Lower lobe of right lung (tissue), 2 donors: ENCODE data around the gene MPHOSPH8. TPM values are rescaled to one million over a fixed set of nuclear protein-coding genes. Genes with fewer than 3 reads are reported as not detected.

Source experiments
- ATAC-seq, 2 donors: fragments of 200-7000 bp; cut with Tn5 transposase; one replicate each; pipeline ENCODE4 v1.9.1; 2020 to 2022; ENCODE audit warnings: mild to moderate bottlenecking in 2 of 2, moderate library complexity in 2 of 2
- DNase-seq: peaks from one replicate; pipeline ENCODE4 v3.0.0-alpha.2; 2020
- H3K27ac ChIP-seq: fragments of 200-600 bp; one replicate; pipeline ENCODE4 v1.8.0; 2022
- H3K27me3 ChIP-seq: fragments of 200-600 bp; one replicate; pipeline ENCODE4 v1.8.0; 2022; ENCODE audit warnings: low read depth
- H3K36me3 ChIP-seq: fragments of 200-600 bp; one replicate; pipeline ENCODE4 v1.8.0; 2022; ENCODE audit warnings: mild to moderate bottlenecking
- H3K4me1 ChIP-seq: fragments of 200-600 bp; one replicate; pipeline ENCODE4 v1.8.0; 2022
- H3K4me3 ChIP-seq: fragments of 200-600 bp; one replicate; pipeline ENCODE4 v1.8.0; 2022; ENCODE audit warnings: mild to moderate bottlenecking
- H3K9me3 ChIP-seq: fragments of 200-600 bp; one replicate; pipeline ENCODE4 v1.8.0; 2022
- intact Hi-C: fragments of 100-400 bp; cut with DNase I; formaldehyde crosslinking; loops from one replicate; pipeline ENCODE4 v1.11.0; 2022
- total RNA-seq: library from RNA; stranded (reverse); fragmentation: NEBNext Ultra II Directional; extraction: Animal tissue kit (Norgen Biotek cat#: 25700); gene quantifications from one replicate; pipeline ENCODE4 v1.2.1, GENCODE V29; 2021
- TF ChIP-seq, protein P1 (sequence below): fragments of 200-600 bp; IDR thresholded peaks from one replicate; pipeline ENCODE4 v1.8.0; 2022; ENCODE audit warnings: antibody characterized with exemption, mild to moderate bottlenecking
- donor health status: DM: no; HTN: yes; CAD: no; lungs with severe emphysema.

MPHOSPH8 gene
- total RNA-seq, 1 donor from 2014 or later, result 46.5 TPM

DNA sequence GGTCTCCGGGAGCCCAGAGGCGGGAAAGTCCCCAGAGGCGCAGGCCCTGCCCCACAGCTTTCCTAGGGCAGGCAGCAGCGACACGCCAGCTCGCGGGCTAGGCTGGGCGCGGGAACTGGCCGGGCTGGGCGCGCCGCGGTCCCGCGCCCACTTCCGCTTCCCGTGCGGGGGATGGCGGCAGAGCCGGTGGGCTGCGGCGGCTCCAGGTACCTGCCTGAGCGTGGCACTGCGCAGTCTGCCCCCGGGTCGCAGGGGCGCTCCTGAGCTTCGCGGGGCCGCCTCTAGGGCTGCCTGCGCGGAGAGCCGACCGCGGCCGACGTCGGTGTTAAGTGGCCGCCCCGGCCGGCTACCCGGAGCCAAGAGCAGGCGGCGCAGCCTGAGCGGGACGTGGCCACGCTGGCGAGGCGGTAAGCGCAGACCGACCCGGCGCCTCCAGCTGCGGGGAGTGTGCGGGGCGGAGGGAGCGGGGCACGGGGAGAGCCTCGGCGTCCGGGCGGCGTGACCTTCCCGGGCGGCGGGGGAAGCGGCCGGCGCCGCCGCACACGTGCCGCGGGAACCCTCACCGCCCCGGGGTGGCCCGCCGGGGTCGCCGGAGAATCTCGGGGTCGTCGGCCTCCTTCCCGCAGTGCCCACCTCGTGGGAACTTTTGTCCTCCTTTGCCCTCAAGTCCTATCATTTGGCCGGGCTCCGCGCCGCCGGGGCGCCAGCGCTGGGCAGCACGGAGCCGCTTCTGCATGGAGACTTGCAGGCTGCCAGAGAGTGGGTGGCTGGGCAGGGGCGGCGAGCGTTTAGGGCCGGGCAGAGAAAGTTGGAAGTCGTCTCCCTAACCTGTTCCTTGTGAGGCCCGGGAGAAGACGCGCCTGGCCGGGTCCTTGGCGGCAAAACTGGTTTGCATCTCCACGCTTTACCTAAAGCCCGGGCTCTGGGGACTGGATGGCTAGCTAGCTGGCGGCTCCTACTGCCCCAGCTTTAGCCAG lies 31.4 kb upstream of the MPHOSPH8 start:
- peak; percentile 85 to 91 for ATAC-seq
- Histone ChIP-seq H3K4me3 (peak overlapping the region; percentile 62), H3K36me3 (no peaks in the 10 kb centered on the region), H3K27me3 (peaks cover 30% of the 10 kb centered on the region), H3K4me1 (peaks cover 7% of the 10 kb centered on the region), H3K27ac (no peak overlapping the region), H3K9me3 (no peaks in the 10 kb centered on the region)
- peak; percentile 61 for DNase-seq
- intact Hi-C loops, result no loop called here
- TF ChIP-seq, protein P1, sequence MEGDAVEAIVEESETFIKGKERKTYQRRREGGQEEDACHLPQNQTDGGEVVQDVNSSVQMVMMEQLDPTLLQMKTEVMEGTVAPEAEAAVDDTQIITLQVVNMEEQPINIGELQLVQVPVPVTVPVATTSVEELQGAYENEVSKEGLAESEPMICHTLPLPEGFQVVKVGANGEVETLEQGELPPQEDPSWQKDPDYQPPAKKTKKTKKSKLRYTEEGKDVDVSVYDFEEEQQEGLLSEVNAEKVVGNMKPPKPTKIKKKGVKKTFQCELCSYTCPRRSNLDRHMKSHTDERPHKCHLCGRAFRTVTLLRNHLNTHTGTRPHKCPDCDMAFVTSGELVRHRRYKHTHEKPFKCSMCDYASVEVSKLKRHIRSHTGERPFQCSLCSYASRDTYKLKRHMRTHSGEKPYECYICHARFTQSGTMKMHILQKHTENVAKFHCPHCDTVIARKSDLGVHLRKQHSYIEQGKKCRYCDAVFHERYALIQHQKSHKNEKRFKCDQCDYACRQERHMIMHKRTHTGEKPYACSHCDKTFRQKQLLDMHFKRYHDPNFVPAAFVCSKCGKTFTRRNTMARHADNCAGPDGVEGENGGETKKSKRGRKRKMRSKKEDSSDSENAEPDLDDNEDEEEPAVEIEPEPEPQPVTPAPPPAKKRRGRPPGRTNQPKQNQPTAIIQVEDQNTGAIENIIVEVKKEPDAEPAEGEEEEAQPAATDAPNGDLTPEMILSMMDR, result peak; percentile 29

DNA sequence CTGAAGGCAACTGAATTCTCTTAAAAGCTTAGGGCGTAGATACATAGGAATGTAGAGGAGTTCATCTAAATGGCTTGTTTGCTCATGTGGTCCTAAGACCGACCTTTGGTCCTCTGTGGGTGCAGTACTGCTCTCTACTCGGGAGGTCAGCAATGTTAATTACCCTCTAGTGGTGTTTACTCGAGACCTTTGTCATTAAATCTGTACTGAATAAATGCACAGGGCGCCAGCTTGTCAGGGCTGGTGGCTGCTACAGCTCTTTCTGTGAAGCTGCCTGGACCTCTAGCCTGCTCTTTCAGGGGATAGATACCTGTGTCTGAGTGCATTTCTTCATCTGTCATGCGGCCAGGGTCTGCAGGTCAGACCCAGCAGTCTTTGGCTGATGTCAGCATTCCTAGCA lies 29.2 kb upstream of the MPHOSPH8 start:
- DNase-seq (no peak), ATAC-seq (no peak)
- H3K27ac ChIP-seq, result no peak overlapping the region
- H3K4me3 ChIP-seq, result no peak overlapping the region
- H3K36me3 ChIP-seq, result no peaks in the 10 kb centered on the region
- TF ChIP-seq, protein P1, result no peak
- H3K27me3 ChIP-seq, result peaks cover 25% of the 10 kb centered on the region
- no peaks in the 10 kb centered on the region for H3K9me3 ChIP-seq
- intact Hi-C loops, result no loop called here
- peaks cover 7% of the 10 kb centered on the region for H3K4me1 ChIP-seq

DNA sequence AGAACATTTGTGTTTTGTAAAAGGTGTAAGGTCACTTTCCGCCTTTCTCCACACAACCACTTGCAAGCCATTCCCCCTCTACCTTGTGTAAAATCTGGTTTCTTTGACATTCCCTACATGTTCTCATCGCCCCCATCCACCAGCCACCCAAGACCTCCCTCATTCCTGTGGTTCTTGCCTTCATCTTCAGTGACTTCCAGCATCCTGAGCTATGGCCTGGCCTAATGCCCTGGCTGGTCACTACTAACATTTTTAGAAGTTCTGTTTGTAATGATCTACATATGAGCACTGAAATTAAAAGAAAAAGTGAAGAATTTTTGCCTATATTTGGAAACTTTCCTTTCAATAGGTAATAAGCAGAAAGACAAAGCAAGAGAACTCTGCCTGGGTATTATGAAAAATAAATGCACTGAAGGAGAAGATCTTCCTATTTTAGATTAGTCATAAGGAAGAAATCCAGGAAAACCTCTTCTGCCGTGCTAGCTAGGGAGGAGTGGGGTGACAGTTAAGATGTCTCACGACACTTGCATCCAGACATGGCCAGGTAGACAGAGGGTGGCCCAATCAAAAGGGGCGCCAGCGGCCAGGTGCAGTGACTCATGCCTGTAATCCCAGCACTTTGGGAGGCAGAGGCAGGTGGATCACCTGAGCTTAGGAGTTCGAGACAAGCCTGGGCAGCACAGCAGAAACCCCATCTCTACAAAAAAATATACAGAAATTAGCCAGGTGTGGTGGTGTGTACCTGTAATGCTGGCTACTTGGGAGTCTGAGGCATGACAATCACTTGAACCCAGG lies 28.1 kb upstream of the MPHOSPH8 start:
- Histone ChIP-seq H3K4me1 (peaks cover 7% of the 10 kb centered on the region), H3K36me3 (no peaks in the 10 kb centered on the region), H3K4me3 (no peak overlapping the region), H3K27ac (no peak overlapping the region), H3K9me3 (no peaks in the 10 kb centered on the region), H3K27me3 (peaks cover 24% of the 10 kb centered on the region)
- TF ChIP-seq, protein P1, result no peak
- DNase-seq (no peak), ATAC-seq (no peak)
- intact Hi-C loops, result no loop called here

DNA sequence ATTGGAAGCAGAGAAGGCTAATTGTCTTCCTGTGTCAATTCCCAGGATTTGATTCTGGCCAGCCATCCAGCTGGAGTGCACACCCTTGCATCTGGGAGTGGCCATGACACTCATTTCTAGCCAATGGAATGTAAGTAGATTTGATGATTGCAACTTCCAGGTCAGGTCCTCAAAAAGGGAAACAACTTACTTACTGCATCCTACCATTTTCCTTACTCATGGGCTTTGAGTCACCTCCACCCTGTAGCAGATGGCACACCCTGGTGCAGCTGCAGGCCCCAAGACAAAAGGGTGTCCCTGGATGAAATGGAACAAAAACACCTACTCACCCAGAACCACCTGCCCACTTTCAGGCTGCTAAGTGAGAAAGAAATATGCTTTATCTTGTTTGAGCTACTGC lies 27.3 kb upstream of the MPHOSPH8 start:
- intact Hi-C loops, result no loop called here
- DNase-seq (no peak), ATAC-seq (no peak)
- TF ChIP-seq, protein P1, result no peak
- peaks cover 23% of the 10 kb centered on the region for H3K27me3 ChIP-seq
- H3K4me3 ChIP-seq, result no peak overlapping the region
- peaks cover 7% of the 10 kb centered on the region for H3K4me1 ChIP-seq
- H3K27ac ChIP-seq, result no peak overlapping the region
- no peaks in the 10 kb centered on the region for H3K9me3 ChIP-seq
- H3K36me3 ChIP-seq, result no peaks in the 10 kb centered on the region

DNA sequence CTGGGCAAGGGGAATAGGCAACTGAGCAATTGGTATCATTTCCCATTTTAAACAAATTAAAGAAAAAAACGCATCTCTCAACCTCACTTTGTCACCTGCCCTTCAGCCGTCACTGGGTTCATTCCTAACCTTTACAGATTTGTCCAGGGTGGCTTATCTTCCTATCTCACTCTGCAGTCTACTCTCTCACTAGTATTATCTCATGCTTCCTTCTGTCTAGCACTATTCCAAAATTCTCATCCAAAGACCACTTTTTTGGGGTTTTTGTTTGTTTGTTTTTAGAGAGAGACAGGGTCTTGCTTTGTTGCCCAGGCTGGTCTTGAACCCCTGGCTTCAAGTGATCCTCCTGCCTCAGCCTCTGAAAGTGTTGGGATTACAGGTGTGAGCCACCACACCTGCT lies 26.7 kb upstream of the MPHOSPH8 start:
- no peak overlapping the region for H3K27ac ChIP-seq
- no peak overlapping the region for H3K4me3 ChIP-seq
- H3K27me3 ChIP-seq, result peaks cover 17% of the 10 kb centered on the region
- no peaks in the 10 kb centered on the region for H3K36me3 ChIP-seq
- DNase-seq (no peak), ATAC-seq (no peak)
- TF ChIP-seq, protein P1, result no peak
- peaks cover 7% of the 10 kb centered on the region for H3K4me1 ChIP-seq
- H3K9me3 ChIP-seq, result no peaks in the 10 kb centered on the region
- intact Hi-C loops, result no loop called here
